ENCODE data around the gene ZNF423. TPM values are rescaled to one million over a fixed set of nuclear protein-coding genes. Genes with fewer than 3 reads are reported as not detected.
A peak's percentile ranks its signal among the peaks of the same experiment; 100 is the strongest.

Gene ZNF423
- total RNA-seq, 4 donors from 2014 or later = 1.4 to 20.6 (median 4.7) TPM

- DNase-seq = no peak
- Histone ChIP-seq H3K9me3 (no peaks in the 10 kb centered on the region), H3K36me3 (no peaks in the 10 kb centered on the region), H3K27me3 (no peaks in the 10 kb centered on the region), H3K27ac (no peak overlapping the region), H3K4me3 (no peak overlapping the region), H3K4me1 (peaks cover 0 to 11% (median 2%) of the 10 kb centered on the region in 4 donors)
- TF ChIP-seq CTCF (IDR thresholded peaks at IDR 0.05) = no peak
- TF ChIP-seq POLR2A (IDR thresholded peaks at IDR 0.05) = no peak
These were observed 370.2 kb downstream of the ZNF423 start for GRCh38 chr16:49485663-49486062.

DNA sequence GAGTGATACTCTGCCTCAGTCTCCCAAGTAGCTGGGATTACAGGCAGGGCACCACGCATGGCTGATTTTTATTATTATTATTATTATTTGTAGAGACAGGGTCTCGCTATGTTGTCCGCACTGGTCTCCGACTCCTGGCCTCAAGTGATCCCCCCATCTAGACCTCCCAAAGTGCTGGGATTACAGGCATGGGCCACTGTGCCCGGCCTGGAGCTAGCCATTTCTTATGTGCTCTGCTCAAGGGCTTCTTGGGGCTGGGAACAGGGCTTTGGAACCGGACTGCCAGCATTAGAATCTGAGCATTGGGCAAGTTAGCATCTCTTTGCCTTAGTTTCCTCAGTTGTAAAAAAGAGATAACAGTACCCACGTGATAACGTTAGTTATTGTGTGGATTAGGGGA lies 371.0 kb downstream of the ZNF423 start:
- peaks cover 0 to 11% (median 2%) of the 10 kb centered on the region in 4 donors for H3K4me1 ChIP-seq
- peak overlapping the region in 1 of 4 donors; percentile 39 for H3K27ac ChIP-seq
- TF ChIP-seq CTCF (IDR thresholded peaks at IDR 0.05) = no peak
- no peak for TF ChIP-seq POLR2A (IDR thresholded peaks at IDR 0.05)
- H3K27me3 ChIP-seq = no peaks in the 10 kb centered on the region
- DNase-seq = peak in 1 of 3 donors; percentile 5
- no peaks in the 10 kb centered on the region for H3K36me3 ChIP-seq
- no peaks in the 10 kb centered on the region for H3K9me3 ChIP-seq
- H3K4me3 ChIP-seq = no peak overlapping the region

DNA sequence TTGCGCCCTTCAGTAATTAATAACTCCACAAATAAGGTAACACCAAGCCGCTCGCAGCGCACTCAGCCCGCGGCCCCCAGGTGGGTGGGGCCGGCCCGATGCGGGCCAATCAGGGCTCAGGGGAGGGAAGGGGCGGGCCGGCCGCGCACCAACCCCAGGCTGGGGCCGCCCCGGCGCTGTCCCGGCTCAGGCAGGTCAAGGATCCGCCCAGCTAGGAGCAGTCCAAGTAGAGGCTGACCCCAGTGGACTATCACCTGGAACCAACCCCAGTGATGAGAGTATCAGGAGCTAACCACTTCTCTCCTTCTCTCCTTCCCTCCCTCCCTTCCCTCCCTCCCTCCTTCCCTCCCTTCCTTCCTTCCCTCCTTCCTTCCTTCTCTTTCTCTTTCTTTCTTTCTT lies 371.5 kb downstream of the ZNF423 start:
- peaks cover 0 to 11% (median 2%) of the 10 kb centered on the region in 4 donors for H3K4me1 ChIP-seq
- peak overlapping the region in 2 of 4 donors; percentile 14 to 32 for H3K4me3 ChIP-seq
- no peaks in the 10 kb centered on the region for H3K27me3 ChIP-seq
- DNase-seq = peak; percentile 38 to 75 (median 61)
- no peaks in the 10 kb centered on the region for H3K36me3 ChIP-seq
- H3K27ac ChIP-seq = peak overlapping the region in 1 of 4 donors; percentile 39
- H3K9me3 ChIP-seq = no peaks in the 10 kb centered on the region
- no peak for TF ChIP-seq CTCF (IDR thresholded peaks at IDR 0.05)
- TF ChIP-seq POLR2A (IDR thresholded peaks at IDR 0.05) = no peak

- no peaks in the 10 kb centered on the region for H3K9me3 ChIP-seq
- H3K36me3 ChIP-seq = no peaks in the 10 kb centered on the region
- no peaks in the 10 kb centered on the region for H3K27me3 ChIP-seq
- H3K4me1 ChIP-seq = peaks cover 0 to 11% (median 2%) of the 10 kb centered on the region in 4 donors
- TF ChIP-seq CTCF (IDR thresholded peaks at IDR 0.05) (no peak), POLR2A (IDR thresholded peaks at IDR 0.05) (no peak)
- H3K27ac ChIP-seq = no peak overlapping the region
- peak overlapping the region in 1 of 4 donors; percentile 32 for H3K4me3 ChIP-seq
- DNase-seq = peak in 2 of 3 donors; percentile 23 to 36
These were observed 372.1 kb downstream of the ZNF423 start for GRCh38 chr16:49483651-49484450.

GRCh38 chr16:49483251-49483650 lies 372.7 kb downstream of the ZNF423 start:
- H3K27ac ChIP-seq = no peak overlapping the region
- no peak for TF ChIP-seq CTCF (IDR thresholded peaks at IDR 0.05)
- no peak for TF ChIP-seq POLR2A (IDR thresholded peaks at IDR 0.05)
- H3K27me3 ChIP-seq = no peaks in the 10 kb centered on the region
- H3K9me3 ChIP-seq = no peaks in the 10 kb centered on the region
- peaks cover 0 to 11% (median 2%) of the 10 kb centered on the region in 4 donors for H3K4me1 ChIP-seq
- H3K4me3 ChIP-seq = no peak overlapping the region
- DNase-seq = peak in 2 of 3 donors; percentile 22 to 29
- H3K36me3 ChIP-seq = no peaks in the 10 kb centered on the region

All from Peyer's patch (tissue), 4 donors.